ENCODE results near the gene NTN4. TPM values are rescaled to one million over a fixed set of nuclear protein-coding genes. Genes with fewer than 3 reads are reported as not detected.
A peak's percentile ranks its signal among the peaks of the same experiment; 100 is the strongest.

The NTN4 gene
- total RNA-seq, 1 donor from 2014 or later, result 336 TPM

DNA sequence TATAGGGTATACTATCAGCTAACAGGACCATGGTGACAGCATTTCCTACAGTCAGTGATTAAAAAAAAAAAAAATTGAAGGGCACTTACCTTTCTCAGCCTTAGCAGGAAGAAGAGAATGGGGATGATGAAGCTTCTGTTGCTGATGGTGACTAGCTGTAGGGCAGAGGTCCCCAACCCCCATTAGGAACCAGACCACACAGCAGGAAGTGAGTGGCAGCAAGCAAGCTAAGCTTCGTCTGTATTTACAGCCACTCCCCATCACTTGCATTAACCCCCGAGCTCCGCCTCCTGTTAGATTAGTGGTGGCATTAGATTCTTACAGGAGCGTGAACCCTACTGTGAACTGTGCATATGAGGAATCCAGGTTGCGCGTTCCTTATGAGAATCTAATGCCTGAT, 148.0 kb downstream of the NTN4 start:
- no peak overlapping the region for H3K4me3 Mint-ChIP-seq (ENCODE audit: unreplicated experiment)
- H3K27ac Mint-ChIP-seq (ENCODE audit: unreplicated experiment), result no peak overlapping the region
- DNase-seq (ENCODE audit: low spot score), result no peak
- H3K36me3 Mint-ChIP-seq (ENCODE audit: low read depth), result peaks cover 1% of the 10 kb centered on the region
- H3K27me3 Mint-ChIP-seq (ENCODE audit: low read depth), result no peaks in the 10 kb centered on the region
- TF ChIP-seq, protein P1, sequence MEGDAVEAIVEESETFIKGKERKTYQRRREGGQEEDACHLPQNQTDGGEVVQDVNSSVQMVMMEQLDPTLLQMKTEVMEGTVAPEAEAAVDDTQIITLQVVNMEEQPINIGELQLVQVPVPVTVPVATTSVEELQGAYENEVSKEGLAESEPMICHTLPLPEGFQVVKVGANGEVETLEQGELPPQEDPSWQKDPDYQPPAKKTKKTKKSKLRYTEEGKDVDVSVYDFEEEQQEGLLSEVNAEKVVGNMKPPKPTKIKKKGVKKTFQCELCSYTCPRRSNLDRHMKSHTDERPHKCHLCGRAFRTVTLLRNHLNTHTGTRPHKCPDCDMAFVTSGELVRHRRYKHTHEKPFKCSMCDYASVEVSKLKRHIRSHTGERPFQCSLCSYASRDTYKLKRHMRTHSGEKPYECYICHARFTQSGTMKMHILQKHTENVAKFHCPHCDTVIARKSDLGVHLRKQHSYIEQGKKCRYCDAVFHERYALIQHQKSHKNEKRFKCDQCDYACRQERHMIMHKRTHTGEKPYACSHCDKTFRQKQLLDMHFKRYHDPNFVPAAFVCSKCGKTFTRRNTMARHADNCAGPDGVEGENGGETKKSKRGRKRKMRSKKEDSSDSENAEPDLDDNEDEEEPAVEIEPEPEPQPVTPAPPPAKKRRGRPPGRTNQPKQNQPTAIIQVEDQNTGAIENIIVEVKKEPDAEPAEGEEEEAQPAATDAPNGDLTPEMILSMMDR (IDR thresholded peaks at IDR 0.05), result no peak
- H3K9me3 Mint-ChIP-seq (ENCODE audit: low read depth), result peaks cover 2% of the 10 kb centered on the region
- peaks cover 40% of the 10 kb centered on the region for H3K4me1 Mint-ChIP-seq (ENCODE audit: low read depth)

DNA sequence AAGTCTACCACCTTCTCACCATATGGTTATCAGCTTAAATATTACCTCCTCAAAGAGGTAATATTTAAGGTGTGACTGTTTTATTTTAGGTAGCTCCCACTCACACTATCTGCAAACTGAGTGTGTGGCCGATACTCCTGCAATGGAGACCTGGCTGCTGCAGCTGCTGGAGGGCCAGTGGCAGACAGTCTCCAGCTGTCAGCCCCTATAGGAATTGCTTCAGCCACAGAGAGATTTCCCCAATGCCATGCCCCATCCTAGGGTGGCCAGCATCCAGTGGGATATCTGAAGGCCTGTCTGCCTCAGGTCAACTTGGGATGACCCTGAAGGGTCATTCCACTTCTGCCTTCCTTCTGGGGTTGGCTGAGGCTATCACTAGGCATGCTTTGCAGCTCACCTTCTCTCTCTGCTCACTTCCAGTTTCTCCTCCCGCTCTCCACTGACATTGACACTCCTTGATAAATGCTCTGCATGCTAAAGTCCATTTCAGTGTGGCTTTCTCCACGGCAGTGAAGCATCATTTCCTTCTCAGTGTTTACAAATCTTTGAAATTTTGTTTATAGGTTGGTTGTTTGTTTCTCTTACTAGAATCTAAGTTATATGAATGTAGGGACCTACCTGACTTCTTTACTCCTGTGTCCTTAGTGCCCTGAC, 149.1 kb downstream of the NTN4 start:
- TF ChIP-seq, protein P1 (IDR thresholded peaks at IDR 0.05), result no peak
- Mint-ChIP-seq H3K4me1 (ENCODE audit: low read depth) (peaks cover 40% of the 10 kb centered on the region), H3K9me3 (ENCODE audit: low read depth) (peaks cover 6% of the 10 kb centered on the region), H3K36me3 (ENCODE audit: low read depth) (peaks cover 1% of the 10 kb centered on the region), H3K4me3 (ENCODE audit: unreplicated experiment) (no peak overlapping the region), H3K27me3 (ENCODE audit: low read depth) (no peaks in the 10 kb centered on the region), H3K27ac (ENCODE audit: unreplicated experiment) (no peak overlapping the region)
- DNase-seq (ENCODE audit: low spot score), result no peak

DNA sequence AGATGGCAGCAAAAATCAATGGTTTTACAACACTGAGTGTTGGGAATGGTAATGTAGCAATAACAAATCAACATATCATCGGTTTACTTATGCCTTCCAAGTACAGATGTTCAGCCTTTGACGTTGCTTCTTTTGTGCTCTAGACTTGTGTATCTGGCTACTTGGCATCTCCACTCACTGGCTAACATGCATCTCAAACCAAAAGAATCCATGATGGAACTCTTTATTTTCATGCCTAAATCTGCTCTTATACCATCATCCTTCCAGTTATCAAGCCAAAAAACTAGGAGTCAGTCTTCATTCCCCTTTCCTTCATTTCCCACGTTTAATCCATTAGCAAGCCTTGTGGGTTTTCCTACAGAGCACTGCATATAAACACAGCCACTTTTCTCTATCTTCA, 150.0 kb downstream of the NTN4 start:
- peaks cover 37% of the 10 kb centered on the region for H3K4me1 Mint-ChIP-seq (ENCODE audit: low read depth)
- H3K27me3 Mint-ChIP-seq (ENCODE audit: low read depth), result no peaks in the 10 kb centered on the region
- H3K36me3 Mint-ChIP-seq (ENCODE audit: low read depth), result peaks cover 1% of the 10 kb centered on the region
- H3K9me3 Mint-ChIP-seq (ENCODE audit: low read depth), result peaks cover 7% of the 10 kb centered on the region
- H3K4me3 Mint-ChIP-seq (ENCODE audit: unreplicated experiment), result no peak overlapping the region
- TF ChIP-seq, protein P1 (IDR thresholded peaks at IDR 0.05), result no peak
- DNase-seq (ENCODE audit: low spot score), result no peak
- no peak overlapping the region for H3K27ac Mint-ChIP-seq (ENCODE audit: unreplicated experiment)

DNA sequence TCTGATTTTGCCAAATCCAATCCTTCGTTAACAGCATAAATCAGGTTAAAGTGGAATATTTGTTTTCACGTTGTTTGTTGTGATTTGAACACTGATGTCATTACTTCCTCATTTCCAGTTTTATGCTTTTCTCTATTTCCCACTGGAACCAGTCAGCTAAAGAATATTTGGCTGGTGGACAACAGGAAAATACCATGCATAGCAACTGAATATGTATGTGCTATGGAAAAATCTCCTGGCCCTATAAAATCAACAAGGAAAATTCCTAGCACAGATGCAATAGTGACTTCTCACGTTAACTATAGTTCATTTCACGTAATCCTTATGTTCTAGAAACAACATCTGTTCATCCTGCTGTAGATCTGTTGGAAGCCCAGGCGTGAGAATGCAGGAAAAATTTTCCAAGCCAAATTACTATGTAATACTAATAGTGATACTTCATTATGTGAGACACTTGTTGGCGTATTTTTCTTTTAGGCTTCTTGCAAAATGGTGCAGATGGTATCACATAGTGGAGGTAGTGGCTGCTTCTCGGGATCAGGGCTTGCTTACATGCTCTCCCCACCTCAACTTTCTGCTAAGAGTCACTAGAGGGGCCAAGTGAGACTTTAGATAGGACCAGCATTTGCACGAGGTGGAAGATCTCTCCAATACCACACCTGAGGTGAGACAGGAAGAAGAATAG, 153.0 kb downstream of the NTN4 start:
- TF ChIP-seq, protein P1 (IDR thresholded peaks at IDR 0.05), result no peak
- Mint-ChIP-seq H3K27me3 (ENCODE audit: low read depth) (no peaks in the 10 kb centered on the region), H3K4me3 (ENCODE audit: unreplicated experiment) (peak overlapping the region; percentile 11), H3K4me1 (ENCODE audit: low read depth) (peaks cover 64% of the 10 kb centered on the region), H3K9me3 (ENCODE audit: low read depth) (peaks cover 11% of the 10 kb centered on the region), H3K27ac (ENCODE audit: unreplicated experiment) (peak overlapping the region; percentile 94), H3K36me3 (ENCODE audit: low read depth) (peaks cover 4% of the 10 kb centered on the region)
- DNase-seq (ENCODE audit: low spot score), result no peak

DNA sequence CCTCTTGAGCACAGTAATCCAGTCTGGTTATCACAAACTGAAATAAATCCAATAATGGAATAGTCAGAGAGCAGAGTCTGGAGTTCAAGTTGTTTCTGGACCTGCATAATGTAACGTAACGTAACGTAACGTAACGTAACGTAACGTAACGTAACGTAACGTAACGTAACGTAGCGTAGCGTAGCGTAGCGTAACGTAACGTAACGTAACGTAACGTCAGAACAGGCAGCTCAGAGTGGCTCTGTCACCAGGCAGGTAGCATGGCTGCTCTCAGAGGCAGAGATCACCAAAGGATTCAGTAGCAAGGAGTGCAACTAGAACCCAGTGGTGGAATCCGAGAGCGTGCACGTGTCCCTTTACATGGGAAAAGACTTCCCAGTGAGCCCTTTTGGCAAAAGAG, 153.6 kb downstream of the NTN4 start:
- peaks cover 11% of the 10 kb centered on the region for H3K9me3 Mint-ChIP-seq (ENCODE audit: low read depth)
- H3K4me3 Mint-ChIP-seq (ENCODE audit: unreplicated experiment), result no peak overlapping the region
- TF ChIP-seq, protein P1 (IDR thresholded peaks at IDR 0.05), result no peak
- peaks cover 68% of the 10 kb centered on the region for H3K4me1 Mint-ChIP-seq (ENCODE audit: low read depth)
- H3K36me3 Mint-ChIP-seq (ENCODE audit: low read depth), result peaks cover 4% of the 10 kb centered on the region
- peak overlapping the region; percentile 68 for H3K27ac Mint-ChIP-seq (ENCODE audit: unreplicated experiment)
- H3K27me3 Mint-ChIP-seq (ENCODE audit: low read depth), result no peaks in the 10 kb centered on the region
- DNase-seq (ENCODE audit: low spot score), result no peak
